IPS DF 4.7 (cell line): ENCODE data around the gene CCDC175.

ENCODE experiments used
- DNase-seq: peaks from one replicate; pipeline ENCODE4 v3.0.0-alpha.2; 2013; ENCODE audit warnings: low spot score; ENCODE audit errors: extremely low read depth

Gene CCDC175

GRCh38 chr14:59540852-59541251 is 35.8 kb downstream of the CCDC175 start:
- DNase-seq: no peak

GRCh38 chr14:59538936-59539335 is 37.7 kb downstream of the CCDC175 start:
- DNase-seq: no peak

- no peak for DNase-seq
Observed at GRCh38 chr14:59537476-59537875, 39.1 kb downstream of the CCDC175 start.

- no peak for DNase-seq
Observed at GRCh38 chr14:59534361-59534987, 42.1 kb downstream of the CCDC175 start.

GRCh38 chr14:59532419-59532818 is 44.2 kb downstream of the CCDC175 start:
- no peak for DNase-seq

- DNase-seq: no peak
Observed at GRCh38 chr14:59530349-59530748, 46.3 kb downstream of the CCDC175 start.

- DNase-seq: no peak
Observed at GRCh38 chr14:59529189-59529588, 47.4 kb downstream of the CCDC175 start.

GRCh38 chr14:59520224-59520623 is 56.4 kb downstream of the CCDC175 start:
- DNase-seq: no peak

GRCh38 chr14:59511916-59512575 is 64.6 kb downstream of the CCDC175 start:
- peak; percentile 30 for DNase-seq

- no peak for DNase-seq
Observed at GRCh38 chr14:59510966-59511365, 65.6 kb downstream of the CCDC175 start.

- DNase-seq: no peak
Observed at GRCh38 chr14:59510001-59510400, 66.6 kb downstream of the CCDC175 start.

GRCh38 chr14:59509101-59509500 is 67.5 kb downstream of the CCDC175 start:
- DNase-seq: no peak

GRCh38 chr14:59507752-59508103 is 68.9 kb downstream of the CCDC175 start:
- no peak for DNase-seq

GRCh38 chr14:59507063-59507751 is 69.4 kb downstream of the CCDC175 start:
- peak; percentile 60 for DNase-seq

- no peak for DNase-seq
Observed at GRCh38 chr14:59503256-59503655, 73.4 kb downstream of the CCDC175 start.

GRCh38 chr14:59500732-59501131 is 75.9 kb downstream of the CCDC175 start:
- DNase-seq: no peak

- no peak for DNase-seq
Observed at GRCh38 chr14:59492384-59492783, 84.2 kb downstream of the CCDC175 start.

GRCh38 chr14:59490756-59491155 is 85.9 kb downstream of the CCDC175 start:
- DNase-seq: no peak

- DNase-seq: no peak
Observed at GRCh38 chr14:59484639-59485175, 91.9 kb downstream of the CCDC175 start.

GRCh38 chr14:59483819-59484638 is 92.6 kb downstream of the CCDC175 start, which contains the start of the genes JKAMP and L3HYPDH:
Gene JKAMP (plus strand): TSS chr14:59484517. CDS start chr14:59484590, 73 bp downstream.
Gene L3HYPDH (minus strand): TSS chr14:59484408. CDS start chr14:59484316, 92 bp downstream.
- DNase-seq: no peak

- no peak for DNase-seq
Observed at GRCh38 chr14:59483363-59483762, 93.2 kb downstream of the CCDC175 start.
